AG20443 (cell line): ENCODE measurements around the gene NENF.

Experiments used
- DNase-seq: peaks from one replicate; pipeline ENCODE4 v3.0.0; 2012; ENCODE audit warnings: low spot score, mixed read lengths

Gene NENF

DNA sequence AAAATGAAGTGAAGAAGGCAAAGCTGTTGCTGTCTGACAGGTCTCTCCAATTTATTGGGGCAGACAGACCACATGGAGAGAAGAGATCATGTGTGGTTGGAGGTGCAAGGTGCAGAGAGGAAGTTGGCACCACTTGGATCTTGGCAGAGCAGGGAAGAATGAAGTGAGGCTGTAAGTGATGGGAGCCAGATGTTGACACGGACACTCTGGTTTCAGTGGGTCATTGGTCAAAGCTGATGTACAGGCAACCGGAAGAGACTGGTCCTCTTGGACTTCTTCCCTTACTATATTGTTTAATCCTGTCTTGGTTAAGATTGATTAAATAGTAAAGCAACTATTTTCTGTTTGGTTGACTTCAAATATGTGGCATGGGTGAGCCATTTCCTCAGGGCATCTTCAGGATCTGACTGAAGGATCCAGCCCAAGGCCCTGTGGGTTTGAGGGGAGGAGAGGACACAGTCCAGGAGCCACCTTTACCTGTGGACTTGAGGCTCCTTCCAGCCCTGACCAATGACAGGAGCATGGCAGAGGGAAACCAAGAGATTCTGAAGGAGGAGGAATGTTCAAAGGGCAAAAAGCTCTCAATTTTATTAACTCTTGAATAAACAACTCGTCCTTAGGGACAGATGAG is 49.4 kb downstream of the NENF start:
- DNase-seq: no peak

DNA sequence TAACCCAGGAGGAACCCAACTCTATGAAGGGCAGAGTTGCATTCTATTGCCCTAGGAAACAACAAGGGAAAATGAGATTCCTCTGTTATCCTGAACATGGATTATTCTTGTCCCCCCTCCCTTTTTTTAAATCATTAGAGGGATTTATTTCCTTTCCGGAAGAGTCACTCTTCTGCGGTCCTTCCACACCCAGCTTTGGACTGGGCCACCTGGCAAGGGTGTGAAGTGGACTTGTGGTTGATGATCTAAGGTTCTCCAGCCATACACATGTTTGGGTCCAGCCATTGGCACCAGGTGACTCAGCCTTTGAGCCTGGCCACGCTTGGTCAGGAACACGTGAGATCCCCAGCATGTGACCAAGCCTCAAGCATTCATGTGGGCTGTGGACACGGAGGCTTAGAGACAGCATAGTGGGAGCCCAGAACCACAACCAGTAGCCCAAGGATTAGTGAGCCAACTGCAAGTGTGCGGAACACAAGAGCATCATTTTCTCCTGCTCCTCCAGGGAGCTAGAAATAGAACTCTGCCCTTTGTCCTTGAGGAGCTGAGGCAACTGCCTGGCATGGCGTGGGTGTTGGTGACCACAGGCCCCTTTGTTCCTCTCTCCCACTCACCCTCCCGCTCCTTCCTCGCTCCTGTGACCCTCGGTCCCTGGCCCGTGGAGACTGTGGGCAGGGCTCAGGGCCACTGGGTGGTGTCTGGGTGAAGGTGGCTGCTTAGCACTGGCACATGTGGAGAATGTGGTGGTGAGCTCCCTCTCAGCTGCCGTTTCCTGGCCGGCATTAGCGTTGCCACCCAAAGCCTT is 50.1 kb downstream of the NENF start:
- no peak for DNase-seq

DNA sequence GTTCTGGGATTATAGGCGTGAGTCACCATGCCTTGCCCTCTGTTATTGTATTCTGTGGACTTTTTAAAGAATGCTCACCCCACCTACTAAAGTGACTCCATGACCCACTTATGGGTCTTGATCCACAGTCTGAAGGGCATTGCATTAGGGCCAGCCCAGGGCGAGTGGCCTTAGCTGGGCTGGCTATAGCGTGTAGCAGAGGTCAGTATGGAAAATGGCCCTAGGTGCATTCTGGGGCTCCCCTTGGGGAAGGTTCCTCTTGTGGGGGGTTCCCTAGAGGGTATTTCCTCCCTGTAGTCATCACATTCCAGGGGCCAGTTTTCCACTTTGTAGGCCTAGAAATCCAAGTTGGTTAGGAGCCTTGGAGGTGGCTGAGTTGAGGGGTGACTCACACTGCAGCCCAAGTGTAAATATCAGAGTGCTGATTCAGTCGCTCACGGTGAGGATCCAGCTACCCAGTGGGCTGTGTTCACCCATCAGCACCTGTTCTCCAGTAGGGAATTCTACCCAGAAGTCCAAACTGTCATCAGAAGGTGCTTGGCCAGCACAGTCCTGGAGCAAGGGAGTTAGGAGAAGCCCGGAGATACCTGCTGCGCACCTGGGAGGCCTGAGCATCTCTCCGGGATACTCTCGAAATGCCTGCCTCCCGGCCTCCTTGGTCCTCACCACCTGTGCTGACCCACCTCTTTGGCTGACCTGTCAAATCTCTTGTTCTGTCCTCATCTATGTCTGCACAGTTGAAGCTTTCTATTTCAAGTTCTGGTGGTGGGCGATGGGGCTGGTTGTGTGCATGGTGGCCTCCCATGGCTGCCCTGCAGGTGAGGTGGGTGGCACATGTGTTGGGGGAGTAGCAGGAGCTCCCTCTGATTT is 52.2 kb downstream of the NENF start:
- DNase-seq: peak; percentile 64

DNA sequence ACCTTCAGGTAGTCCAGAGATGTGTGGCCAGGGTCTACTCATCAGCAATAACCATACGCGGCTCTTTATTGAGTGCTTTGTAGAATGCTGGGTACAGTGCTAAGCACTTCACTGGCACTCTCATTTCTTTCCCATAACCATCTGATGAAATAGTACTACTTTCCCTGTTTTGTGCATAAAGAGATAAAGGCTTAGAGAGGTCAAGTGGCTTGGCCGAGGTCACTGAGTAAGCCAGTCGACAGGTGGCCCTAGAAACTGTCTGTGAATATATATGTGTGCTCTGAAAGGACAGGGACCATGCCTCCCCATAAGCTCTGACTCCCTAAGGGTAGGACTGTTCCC is 52.8 kb downstream of the NENF start:
- no peak for DNase-seq

DNA sequence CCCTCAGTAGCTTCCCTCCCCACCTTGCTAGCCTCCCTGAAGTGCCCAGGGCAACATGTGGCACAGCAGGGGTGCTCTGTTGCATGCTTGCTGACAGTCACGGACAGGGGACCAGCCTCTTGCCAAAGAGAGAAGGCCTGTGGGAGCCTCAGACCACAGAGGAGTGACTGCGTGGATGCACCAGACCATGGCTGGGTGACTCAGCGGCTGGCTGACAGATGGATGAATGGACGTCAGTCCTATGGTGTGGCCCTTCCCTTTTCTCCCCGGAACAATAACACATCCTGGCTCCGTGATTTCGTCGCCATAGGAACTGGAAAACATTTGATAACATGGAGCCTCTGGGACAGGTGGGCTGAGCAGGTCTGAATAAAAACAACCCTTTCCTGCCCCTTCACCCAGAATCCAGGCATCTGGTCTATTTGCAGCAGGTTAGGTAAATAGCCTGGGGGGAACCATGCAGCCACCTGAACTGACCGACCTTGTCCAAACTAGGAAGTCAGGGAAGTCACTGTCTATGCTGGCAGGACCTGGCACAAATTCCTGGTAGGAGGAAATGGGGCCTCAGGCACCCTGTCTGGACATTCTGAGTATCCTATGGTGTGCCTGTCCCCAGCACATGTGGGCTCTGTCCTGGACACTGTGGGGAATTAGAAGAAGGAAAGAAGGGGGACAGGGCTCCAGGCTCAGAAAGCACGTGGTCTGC is 53.3 kb downstream of the NENF start:
- DNase-seq: peak; percentile 86

DNA sequence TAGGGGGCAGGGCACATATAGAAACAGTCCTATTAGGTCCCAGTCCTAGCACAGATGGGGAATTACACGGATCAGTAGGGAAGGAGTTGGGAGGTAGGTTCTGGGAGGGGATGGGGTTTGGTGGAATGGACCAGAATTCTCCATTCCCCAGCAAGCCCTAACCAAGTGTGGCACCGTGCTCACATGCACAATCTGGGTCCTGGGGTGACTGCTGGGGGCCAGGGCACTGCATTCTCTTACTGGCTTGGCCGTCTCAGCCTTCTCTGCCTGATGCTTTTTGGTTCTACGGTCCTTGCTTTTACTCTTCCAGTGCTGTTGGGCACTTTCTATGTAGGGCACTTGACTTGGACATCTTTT is 53.9 kb downstream of the NENF start:
- DNase-seq: no peak

DNA sequence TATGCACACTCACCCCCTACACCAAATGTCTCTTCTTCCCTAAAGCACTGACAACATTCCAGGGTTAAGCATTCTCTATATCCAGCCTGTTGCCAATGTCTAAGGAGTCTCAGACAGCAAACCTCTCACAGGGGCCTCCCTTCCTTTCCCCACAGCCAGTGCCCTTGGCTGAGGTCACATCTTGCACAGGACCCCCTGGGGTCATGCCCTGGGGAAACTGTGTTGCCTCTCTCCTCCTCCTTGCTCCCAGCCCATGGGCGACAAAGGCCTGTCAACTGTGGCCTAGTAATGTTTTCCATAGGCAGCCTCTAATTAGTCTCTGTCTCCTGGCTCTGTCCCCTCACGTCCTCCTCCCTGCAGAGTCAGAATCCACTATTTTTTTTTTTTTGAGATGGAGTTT is 54.6 kb downstream of the NENF start:
- DNase-seq: no peak

DNA sequence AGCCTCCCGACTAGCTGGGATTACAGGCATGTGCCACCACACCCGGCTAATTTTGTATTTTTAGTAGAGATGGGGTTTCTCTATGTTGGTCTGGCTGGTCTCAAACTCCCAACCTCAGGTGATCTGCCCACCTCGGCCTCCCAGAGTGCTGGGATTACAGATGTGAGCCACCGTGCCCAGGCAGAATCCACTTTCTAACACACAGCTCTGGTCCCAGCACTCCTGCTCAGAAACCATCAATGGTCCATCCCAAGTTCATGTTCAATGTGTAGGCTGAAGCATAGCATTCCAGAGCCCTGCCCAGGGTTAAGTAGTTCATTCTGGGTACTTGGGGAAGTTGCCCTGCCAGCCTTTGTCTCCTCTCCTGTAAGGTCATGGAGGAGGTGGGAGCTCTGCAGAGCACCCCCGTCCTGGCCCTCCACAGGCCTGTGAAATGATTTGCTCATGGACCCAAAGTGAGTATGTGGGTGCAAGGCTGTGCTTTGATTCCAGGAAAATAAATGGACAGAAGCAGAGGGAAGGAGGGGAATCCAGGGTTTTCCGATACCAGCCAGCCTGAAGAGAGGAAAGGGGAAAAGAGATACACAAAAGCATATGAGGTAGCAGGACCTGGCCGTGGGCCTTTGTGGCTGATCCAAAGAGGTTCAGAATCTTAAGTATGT is 55.2 kb downstream of the NENF start:
- DNase-seq: no peak

DNA sequence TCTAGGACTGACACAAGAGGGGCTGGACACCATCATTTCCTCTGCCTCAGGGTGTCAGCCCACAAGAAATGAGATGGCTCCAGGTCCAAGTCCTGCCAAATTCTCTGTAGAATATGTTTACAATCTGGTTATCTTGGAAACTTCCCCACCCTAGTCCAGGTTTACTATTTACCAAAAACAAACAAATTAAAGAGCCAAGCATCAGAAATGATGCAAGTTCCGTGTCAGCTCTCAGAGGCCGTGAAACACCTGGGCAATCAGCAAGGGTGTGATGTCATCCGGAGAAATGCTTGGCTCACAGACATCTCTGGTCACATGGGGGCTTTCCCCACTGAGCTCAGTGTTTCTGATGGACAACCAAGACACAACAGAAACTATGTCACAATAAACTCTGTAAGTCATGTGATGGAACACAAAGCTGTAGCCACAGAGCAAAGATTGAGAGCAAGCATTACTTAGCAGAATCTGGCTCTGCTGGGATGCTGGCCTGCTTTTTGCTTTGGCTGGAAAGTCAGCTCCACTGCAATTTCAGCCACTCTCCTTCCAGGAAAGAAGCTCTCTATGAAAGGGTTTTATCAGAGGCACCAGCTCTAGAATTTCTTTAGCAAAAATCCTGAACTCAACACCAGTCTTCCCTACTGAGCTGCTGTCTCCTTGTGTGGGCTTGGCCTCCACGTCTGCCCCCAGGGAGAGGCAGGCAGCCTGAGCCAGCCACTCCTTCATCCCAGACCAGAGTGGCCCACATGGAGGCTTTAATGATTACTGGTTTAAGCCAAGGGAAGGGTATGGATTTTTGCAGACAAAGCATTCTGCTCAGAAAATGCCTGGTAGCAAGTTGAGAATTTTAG is 55.9 kb downstream of the NENF start:
- peak; percentile 57 for DNase-seq

DNA sequence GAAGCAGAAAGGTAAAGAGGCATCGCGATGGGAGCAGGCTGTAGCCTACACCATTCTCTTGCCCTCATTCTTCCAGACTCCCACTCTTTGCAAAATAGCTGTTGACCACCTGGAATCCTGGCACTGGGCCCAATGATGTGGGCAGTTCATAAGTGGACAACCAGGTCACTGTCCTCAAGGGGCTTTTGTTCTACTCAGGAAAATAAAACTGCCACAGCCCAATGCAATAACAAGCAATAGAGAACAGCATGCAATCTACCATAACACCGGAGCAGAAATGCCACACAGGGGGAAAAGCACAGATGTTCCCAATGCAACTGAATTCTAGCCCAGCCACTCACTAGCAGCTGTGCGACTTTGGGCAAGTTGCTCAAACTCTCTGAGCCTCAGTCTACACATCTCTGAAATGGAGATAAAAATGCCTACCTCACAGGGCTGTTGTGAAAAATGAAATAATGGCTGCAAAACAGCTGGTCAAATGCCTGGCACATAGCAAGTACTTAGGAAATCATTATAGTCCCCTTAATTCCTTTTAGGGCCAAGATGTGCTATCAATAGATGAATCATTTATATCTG is 56.7 kb downstream of the NENF start:
- DNase-seq: no peak

DNA sequence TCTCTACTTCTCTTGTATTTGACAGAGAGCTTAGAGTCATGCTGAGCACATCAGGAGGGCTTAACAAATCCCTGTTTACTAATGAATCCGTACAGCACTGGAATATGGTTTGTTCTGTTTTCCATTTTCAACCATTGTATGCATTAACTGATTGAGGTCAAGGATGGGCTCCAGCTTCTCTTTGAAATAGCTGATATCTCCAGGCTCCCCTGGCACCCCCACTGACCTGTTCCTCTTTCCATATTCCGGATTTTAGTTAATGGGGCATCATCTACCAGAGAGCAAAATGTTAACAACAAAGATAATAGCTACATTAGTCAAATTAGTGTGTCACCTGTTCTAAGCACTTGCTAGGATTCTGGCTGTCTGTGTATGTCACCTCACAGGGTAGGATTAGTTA is 57.6 kb downstream of the NENF start:
- DNase-seq: no peak

DNA sequence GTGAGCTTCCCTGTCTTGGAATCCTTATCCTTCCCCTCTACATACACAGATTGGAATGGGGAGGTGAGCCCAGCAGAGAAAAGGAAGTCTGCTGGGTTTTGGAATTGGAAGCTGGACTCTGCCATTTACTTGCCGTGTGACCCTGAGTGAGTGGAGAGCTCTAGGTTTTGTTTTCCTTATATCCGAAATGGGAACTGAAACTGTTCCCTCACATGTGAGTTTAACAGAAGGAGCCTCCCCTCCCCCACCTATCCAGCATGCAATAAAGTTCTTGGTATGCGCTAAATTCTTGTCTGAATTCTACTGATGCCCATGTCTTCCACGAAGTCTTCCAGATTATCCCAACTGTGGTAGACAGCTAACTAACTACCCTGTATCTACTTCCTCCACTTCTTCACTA is 58.7 kb downstream of the NENF start:
- no peak for DNase-seq
